Erythroblast (primary cell): ENCODE results near the gene GPRC5D.

Experiments used
- DNase-seq, 2 experiments: peaks; one replicate each; lab custom pipeline; 2025; lab: John Stamatoyannopoulos, UW
- GATA1 ChIP-seq: IDR thresholded peaks from 2 replicates; pipeline ENCODE4 v1.6.1; 2011; ENCODE audit warnings: low read depth, mild to moderate bottlenecking, control low read depth, low read length, moderate library complexity
- POLR2A ChIP-seq: IDR thresholded peaks from 2 replicates; pipeline ENCODE4 v1.6.1; 2011; ENCODE audit warnings: mild to moderate bottlenecking, low read length

Gene GPRC5D

DNA sequence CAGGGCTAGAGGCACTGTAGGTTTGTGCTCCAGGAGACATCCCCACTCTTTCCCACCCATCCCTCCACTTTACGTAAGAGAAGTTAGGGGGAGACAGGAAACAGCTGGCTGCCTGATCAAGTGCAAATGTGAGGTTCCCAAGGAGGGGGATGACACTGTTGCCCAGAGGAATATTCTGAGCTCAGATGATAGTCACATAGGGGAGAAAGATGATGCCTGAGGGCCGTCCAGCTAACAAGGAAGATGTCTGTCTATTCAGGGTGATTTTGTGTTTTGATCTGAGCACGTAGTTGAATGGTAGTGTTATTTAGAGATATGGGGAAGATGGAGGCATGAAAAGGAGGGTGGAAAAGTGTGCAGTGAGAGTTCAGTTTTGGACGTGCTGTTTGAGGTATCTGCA lies 13.9 kb upstream of the GPRC5D start:
- no peak for DNase-seq
- no peak for TF ChIP-seq GATA1
- no peak for TF ChIP-seq POLR2A

DNA sequence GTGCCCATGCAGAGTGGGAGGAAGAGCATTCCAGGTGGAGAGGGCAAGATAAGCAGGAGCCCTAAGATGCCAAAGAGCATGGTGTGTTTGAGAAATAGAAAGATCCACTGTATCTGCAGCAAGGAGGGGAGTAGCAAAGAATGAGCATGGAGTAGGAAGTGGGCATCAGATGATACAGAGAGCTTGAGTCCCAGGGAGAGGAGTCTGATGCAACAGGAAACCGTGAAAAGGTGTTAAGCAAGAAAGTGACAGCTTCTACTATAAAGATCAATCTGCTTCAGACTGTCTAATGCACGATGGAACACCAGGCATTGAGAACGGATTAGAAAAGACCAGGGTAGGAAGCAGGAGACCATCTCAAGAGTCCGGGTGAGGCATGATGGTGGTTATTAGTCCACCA lies 12.3 kb upstream of the GPRC5D start:
- TF ChIP-seq POLR2A (no peak), GATA1 (no peak)
- no peak for DNase-seq

DNA sequence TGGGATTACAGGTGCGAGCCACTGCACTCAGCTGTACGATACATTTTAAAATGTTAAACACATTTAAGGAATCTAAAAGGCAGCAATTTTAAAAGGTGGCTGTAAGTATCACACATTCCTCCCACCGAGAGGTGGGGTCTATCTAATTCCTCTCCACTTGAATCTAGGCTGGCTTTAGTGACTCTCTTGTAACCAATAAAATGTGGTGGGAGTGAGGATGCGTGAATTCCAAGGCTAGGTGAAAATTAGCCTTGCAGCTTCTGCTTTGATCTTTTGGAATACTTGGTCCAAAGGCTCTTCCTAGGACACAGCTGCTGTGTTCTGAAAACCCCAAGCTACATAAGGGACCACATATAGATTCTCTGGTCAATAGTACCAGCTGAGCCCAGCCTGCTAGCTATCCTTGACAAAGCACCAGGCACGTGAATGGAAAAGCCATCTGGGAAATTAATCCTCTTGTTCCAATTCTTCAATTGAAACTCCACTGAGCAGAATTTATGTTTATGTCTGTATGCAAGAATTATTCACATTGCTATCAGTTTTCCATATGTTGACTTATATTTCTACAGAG lies 8.8 kb upstream of the GPRC5D start:
- DNase-seq, result no peak
- TF ChIP-seq POLR2A (no peak), GATA1 (no peak)

DNA sequence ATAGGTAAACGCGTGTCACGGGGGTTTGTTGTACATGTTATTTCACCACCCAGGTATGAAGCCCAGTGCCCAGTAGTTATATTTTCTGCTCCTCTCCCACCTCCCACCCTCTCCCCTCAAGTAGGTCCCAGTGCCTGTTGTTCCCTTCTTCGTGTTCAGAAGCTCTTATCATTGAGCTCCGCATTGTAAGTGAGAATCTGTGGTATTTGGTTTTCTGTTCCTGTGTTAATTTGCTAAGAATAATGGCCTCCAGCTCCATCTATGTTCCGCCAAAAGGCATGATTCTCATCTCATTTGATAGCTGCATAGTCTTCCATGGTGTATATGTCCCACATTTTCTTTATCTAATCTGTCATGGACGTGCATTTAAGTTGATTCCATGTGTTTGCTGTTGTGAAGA lies 6.9 kb upstream of the GPRC5D start:
- no peak for TF ChIP-seq GATA1
- no peak for TF ChIP-seq POLR2A
- peak in 1 of 2 experiments; percentile 14 for DNase-seq

DNA sequence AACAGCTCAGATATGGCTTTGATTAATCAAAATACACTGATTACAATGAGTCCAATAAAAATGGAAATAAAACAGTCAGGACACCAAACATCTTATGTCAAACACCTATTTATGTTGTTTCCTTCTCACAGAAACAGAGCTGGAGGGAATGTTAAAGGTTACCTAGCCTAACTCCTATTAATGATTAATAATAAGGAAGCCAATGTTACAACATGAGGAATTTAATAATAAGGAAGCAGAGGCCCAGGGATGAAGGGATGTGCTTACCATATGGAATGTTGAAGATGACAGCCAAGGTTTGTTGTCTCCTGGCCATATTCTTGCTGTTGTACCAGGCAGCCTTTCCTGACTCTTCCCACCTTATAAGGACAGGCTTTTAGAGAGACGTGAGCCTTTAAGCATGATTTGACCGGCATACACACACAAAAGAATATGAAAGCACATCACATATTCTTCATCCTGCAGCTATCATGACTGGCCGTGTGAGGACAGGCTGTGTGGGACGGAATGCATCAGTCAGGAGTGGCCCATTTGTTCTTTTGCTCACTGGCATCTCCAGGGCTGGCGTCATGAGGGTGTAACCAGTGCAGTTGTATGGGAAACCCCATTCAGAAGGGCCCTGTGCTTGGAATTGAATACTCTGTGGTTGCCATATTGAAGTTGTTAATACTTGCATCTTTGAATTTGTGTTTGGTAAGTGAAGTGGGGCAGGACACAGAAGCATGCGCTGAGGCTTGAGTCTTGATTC lies 3.1 kb upstream of the GPRC5D start:
- DNase-seq, result no peak
- no peak for TF ChIP-seq GATA1

DNA sequence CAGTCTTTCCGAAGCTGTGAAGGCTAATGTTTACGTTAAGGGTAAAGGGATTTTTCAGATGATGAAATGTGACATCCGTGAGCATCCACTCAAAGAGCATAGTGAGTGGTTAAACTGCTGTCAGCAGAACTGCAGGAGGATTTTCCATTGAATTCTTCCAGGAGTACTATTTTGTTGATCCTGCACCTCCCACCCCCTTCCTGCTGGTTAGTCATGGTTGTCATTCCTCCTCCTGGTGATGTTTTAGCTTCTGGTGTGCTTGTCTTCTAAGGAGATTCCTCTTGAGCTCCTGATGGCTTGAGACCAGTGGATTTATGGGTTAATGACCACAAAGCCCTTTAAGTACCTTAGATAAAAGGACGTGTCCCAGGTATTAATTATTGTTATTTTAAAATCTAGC lies 2.4 kb upstream of the GPRC5D start:
- no peak for DNase-seq
- TF ChIP-seq GATA1, result no peak

DNA sequence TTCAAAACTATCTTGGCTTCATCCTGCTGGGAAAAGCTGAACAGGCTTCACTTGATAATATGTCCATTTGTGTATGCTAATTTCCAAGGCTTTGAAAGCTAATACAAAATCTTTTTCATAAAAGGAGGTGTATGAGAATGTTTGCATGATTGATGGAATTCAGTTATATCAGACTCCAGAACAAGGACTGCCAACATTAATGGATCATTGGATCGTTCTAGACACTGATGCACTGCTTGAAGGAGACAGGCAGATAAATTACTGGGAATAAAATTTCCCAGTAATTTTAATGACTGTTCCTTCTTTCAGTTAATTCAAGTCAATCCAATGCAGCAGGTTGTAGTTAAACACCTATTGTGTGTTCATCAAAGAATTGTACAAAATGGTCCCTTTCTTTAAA lies 466 bp downstream of the GPRC5D start:
- TF ChIP-seq GATA1, result no peak
- TF ChIP-seq POLR2A, result no peak
- no peak for DNase-seq

DNA sequence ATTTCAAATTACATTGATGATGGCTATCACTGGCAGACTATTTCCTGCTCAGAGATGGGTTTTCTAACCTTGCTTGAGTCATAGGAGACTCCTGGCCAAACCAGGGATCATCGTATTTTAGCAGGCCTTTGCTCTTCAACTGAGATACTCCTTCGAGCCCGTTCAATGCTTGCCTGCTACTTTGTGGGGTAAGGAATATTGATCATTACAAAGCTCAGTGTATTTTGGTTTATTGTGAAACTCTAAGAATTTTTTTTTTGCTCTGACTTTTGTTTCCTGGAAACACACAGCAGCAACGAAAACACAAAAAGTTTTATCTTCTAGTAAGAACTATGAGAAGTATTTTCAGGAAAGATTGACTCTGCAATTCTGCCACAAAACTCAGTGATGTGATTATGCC lies 4.1 kb downstream of the GPRC5D start:
- TF ChIP-seq POLR2A, result no peak
- TF ChIP-seq GATA1, result no peak
- DNase-seq, result no peak

DNA sequence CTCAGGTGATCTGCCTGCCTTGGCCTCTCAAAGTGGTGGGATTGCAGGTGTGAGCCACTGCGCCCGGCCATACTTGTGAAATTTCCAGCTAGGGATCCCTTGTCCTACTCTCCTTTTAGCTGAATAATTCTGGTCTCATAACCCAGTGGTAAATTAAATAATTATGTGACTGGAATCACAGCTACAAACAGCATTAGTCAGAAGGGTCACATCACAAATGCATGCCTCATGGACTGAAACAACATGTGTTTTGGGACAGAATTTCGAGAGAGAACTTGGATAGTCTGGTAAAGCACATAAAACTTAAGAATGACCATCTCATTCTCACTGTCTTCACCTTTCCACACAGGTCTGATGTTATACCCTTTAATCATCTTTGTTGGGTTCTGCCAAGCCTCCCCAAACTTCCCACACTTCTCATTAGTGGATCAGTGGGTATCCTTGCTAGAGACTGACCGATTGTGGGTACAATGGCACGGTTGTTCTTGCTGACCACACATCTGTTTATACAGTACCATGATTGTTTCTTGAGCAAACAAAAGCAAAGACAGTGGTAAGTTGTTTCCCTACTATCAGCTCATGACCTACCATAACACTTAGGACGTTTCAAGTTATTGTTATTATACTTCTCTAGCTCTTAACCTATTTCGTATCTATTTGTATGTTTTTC lies 5.1 kb downstream of the GPRC5D start:
- TF ChIP-seq POLR2A (no peak), GATA1 (no peak)
- DNase-seq, result no peak

DNA sequence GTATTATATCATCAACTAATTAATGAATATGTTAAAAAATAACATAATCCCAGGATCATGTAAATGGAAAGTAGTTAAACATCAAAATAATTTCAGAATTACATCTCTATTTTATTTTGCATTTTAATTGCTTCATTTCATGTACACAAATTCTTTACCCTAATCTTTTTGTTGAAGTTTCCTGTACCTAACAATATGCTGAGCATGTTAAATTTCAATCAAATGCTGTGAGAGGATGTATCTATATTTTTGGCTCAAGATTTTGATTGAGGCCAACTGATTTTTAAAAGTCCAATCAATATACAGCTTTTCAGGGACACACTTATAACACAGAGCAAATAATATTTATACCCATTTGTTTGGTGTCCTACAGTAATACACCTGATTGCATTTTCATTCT lies 6.4 kb downstream of the GPRC5D start:
- TF ChIP-seq GATA1 (no peak), POLR2A (no peak)
- DNase-seq, result no peak

DNA sequence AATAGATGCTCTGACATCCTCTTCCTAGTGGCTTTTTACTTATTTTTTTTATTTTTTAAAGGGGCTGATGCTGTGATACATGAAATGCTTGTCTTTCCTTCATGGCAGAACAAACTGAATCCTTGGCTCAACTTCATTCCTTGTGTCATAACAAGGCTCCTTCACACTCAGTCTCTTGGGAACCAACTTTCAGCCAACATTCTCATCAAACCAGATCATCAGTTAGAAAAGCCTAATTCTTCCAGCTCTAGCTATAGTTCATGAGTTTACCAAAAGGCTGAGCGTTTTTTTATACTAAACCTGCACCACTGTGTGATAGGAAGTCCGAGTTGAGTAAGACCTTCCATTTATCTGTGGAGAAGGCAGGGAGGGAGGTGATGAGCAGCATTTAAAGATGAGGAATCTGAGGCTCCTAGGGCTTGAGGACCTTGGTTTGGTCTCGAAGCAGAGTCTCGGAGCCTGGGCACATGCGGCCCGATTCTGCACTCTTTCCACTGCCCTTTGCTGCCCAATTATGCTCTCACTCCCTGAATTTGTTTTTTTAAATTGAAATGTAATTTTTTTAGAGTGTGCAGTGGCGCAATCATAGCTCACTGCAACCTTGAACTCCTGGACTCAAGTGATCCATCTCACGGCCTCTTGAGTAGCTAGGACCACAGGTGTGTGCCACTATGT lies 8.2 kb downstream of the GPRC5D start:
- no peak for TF ChIP-seq GATA1
- TF ChIP-seq POLR2A, result no peak

DNA sequence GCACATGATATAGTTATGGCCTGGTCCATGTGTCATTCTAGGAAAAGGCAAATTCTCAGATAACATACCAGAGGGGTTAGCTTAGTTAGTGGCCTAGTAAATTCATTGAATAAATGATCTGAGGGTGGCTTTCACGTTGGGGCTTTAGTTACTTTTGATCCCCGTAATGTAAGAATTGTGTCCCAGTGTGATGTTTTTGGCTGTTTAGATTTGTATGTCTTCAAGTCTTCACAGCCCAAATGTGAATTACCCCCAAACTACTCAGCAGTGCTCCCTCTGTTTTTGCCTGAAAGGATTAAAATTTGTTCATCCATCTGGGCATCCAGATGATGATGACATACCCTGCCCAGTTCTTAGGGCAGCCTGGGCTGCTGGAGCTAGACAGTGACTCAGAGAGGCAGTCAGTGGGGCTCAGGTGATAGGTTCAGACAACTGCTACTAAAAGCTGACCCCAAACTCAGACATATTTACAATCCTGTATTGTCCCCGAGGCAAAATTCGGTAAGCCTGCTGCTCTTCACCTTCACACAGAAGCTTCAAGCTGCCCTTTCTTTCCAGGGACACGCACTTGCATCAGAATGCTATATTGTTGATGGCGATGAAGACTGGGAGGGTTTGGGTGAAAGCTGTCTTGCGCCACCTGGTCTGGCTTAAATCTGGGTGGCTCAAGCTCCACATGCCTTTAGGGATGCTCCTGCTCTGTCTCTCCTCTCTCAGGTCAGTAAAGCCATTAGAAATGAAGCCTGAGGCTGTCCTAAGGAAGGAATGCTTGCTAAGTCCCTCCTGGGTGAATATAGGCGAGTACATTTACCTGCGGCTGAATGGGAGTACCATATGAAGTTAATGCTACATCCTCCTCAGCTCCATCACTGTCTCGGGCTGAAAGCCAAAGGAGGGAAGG lies 10.3 kb downstream of the GPRC5D start:
- DNase-seq, result no peak
- no peak for TF ChIP-seq POLR2A

More for the DNA sequence above, 8.2 kb downstream of the GPRC5D start:
- no peak for DNase-seq

DNA sequence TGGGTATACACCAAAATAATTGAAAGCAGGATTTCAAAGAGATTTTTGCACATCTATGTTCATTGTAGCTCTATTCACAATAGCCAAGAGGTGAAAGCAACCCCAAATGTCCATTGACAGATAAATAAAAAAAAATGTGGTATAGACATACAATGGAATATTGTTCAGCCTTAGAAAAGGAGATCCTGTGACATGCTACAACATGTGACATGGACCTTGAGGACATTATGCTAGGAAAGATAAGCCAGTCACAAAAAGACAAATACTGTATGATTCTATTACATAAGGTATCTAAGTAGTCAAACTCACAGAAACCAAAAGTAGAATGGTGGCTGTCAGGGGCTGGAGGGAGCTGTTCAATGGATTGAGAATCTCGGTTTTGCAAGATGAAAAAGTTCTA lies 12.1 kb downstream of the GPRC5D start:
- TF ChIP-seq GATA1 (no peak), POLR2A (no peak)
- DNase-seq, result no peak

DNA sequence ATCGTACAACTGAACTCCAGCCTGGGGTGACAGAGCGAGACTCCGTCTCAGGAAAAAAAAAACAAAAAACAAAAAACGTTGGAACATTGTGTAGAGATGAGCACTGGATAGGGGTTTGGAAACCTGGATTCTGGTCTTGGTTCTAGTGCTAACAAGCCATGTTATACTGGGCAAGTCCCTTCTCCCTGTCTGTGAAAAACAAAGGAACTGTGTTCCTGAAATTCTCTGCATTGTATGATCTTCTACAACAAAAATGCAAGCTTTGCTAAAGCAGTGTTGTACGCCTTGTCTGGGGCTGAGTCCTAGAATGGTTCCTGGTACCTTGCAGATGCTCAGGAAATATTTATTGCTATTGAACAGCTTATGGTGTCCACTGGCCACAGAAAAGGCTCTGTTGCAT lies 13.4 kb downstream of the GPRC5D start:
- DNase-seq, result no peak

More for the DNA sequence above, 13.4 kb downstream of the GPRC5D start:
- TF ChIP-seq POLR2A (no peak), GATA1 (no peak)
